ENCODE data around the gene B4GALT3.

Gene B4GALT3

DNA sequence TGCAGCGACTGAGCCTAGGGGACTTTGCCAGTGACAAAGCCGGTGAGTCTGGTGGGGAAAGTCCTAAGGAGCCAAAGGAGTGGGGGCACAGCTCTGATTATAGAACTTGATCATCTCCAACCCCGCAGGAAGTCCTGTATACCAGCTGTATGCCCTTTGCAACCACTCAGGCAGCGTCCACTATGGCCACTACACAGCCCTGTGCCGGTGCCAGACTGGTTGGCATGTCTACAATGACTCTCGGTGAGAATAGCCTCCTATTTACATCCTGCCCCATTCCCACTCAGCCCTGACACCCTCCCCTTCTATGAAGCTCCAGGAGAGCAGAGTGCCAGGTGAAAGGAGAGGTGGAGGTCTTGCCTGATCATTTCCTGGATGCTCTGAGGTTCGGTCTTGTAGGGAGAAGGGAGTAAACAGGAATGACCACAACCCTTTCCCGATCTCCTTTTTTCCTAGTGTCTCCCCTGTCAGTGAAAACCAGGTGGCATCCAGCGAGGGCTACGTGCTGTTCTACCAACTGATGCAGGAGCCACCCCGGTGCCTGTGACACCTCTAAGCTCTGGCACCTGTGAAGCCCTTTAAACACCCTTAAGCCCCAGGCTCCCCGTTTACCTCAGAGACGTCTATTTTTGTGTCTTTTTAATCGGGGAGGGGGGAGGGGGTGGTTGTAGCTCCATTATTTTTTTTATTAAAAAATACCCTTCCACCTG lies 12.3 kb downstream of the B4GALT3 start:
- in situ Hi-C loops (cut with MboI; ENCODE audit: low sequenced_read_pairs): no loop called here

DNA sequence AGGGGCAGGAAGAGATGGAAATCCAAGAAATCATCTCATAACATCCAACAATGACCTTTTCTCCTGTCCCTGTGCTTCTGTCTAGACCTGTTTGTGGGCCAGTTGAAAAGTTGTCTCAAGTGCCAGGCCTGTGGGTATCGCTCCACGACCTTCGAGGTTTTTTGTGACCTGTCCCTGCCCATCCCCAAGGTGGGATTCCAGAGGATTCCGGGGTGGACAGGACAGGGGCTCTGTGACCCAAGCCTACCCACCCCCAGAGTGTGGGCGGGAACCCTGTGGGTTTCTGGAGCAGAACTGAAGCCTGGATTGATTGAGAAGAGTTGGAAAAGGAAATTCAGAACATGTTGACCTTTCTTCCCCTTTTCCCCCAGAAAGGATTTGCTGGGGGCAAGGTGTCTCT lies 13.5 kb downstream of the B4GALT3 start:
- in situ Hi-C loops (cut with MboI; ENCODE audit: low sequenced_read_pairs): no loop called here

DNA sequence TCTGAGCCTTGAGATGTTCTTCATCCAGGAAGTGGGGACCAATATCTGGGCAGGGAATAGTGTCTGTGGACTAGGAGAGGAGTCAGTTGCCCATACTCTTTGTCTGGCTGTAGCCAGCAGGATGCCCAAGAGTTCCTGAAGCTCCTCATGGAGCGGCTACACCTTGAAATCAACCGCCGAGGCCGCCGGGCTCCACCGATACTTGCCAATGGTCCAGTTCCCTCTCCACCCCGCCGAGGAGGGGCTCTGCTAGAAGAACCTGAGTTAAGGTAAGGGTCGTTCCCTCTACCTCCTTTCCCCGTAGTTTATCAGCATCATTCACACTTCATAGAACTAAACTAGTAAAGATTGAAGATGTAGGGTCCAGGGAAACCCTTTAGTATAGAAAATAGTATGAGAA lies 14.5 kb downstream of the B4GALT3 start:
- in situ Hi-C loops (cut with MboI; ENCODE audit: low sequenced_read_pairs): no loop called here

DNA sequence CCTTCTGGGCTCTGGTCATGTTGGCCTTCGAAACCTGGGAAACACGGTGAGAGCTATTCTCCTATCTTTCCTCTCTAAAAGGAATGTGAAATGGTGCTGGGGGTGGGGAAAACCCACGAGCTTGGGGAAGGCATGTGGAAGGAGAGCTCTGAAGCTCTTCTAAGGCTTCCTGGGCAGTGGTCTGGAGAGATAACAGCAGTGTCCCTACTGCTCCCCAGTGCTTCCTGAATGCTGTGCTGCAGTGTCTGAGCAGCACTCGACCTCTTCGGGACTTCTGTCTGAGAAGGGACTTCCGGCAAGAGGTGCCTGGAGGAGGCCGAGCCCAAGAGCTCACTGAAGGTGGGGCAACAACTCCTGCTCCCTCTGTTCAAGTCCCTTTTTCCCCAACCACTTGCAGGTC lies 15.3 kb downstream of the B4GALT3 start:
- in situ Hi-C loops (cut with MboI; ENCODE audit: low sequenced_read_pairs): no loop called here

DNA sequence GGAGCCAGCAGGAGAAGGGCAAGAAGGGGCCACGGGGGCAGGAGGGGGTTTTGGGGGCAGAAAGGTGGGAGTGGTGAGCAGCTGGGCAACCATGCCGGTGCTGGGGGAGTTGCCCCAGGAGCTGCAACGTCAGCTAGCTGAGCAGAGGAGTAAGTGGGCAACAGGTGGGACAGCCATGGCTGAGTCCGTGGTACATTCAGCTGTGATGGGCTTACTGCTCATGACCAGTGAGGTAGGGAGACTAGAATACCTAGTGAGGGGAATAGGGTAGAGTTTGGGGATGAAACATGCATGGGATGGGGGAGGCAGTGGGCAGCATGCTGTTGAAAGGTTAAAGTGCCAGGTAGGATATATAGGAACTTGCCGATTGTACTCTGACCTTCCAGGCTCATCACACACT lies 15.7 kb downstream of the B4GALT3 start:
- in situ Hi-C loops (cut with MboI; ENCODE audit: low sequenced_read_pairs): no loop called here

DNA sequence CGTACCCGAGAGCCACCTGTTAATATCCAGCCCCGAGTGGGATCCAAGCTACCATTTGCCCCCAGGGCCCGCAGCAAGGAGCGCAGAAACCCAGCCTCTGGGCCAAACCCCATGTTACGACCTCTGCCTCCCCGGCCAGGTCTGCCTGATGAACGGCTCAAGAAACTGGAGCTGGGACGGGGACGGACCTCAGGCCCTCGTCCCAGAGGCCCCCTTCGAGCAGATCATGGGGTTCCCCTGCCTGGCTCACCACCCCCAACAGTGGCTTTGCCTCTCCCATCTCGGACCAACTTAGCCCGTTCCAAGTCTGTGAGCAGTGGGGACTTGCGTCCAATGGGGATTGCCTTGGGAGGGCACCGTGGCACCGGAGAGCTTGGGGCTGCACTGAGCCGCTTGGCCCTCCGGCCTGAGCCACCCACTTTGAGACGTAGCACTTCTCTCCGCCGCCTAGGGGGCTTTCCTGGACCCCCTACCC lies 16.6 kb downstream of the B4GALT3 start:
- in situ Hi-C loops (cut with MboI; ENCODE audit: low sequenced_read_pairs): no loop called here

DNA sequence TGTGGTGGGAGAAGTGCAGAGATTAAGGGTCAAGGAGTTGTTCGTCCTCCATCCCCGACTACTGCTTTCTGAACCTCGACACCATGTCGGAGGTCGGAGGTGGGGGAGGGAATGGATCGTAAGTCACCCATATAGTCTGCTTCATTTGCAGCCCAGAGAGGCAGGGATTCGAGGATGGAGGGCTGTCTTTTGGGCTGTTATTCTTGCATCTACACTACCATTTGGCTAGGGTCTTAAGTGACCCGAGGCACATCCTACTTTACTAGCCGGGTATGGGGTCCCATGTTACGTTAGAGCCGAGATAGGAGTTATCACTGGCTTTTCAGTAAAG lies 17.4 kb downstream of the B4GALT3 start:
- in situ Hi-C loops (cut with MboI; ENCODE audit: low sequenced_read_pairs): no loop called here

DNA sequence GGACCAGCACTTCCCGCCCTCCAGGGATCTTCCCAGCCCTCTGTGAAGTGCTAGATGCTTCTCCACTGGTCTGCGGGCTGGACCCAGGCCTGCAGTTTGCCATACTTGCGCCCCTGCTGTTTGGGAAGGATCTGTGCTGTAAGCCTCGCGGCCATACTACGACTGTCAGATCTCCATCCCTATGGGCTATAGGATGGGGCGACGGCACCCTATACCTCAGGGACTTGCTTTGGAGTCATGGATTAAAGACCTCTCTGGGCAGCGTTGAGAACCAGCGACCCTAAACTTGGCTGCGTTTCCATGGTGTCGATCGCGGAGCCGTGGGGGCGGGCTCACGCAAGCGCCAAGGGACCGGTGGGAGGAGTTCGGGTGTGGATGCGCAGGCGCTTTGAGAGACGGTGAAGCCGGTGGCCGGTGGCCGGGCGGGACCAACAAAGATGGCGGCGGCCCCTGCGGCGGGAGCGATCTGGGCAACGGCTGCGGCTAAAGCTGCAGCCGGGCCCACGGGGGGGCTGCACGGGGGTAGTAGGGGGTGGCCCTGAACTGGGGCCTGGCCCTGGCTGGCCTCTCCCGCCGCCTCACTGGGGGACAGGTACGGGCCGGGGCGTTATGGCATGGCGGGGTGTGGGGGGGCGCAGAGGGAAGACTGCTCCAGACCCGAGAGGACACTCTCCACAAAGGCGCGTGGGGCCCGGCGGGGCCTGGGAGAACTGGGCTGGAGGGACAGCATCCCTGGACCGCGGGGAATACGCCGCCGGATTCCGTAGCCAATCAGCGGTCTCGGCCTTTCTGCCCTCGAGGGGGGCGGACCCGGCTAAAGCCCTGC lies 18.0 kb downstream of the B4GALT3 start, which contains the start of gene USP21:
USP21 (plus strand) TSS at position 414 of the 826 bp plus-strand sequence. CDS start 1,141 bp downstream, outside the sequence.
- in situ Hi-C loops (cut with MboI; ENCODE audit: low sequenced_read_pairs): no loop called here

DNA sequence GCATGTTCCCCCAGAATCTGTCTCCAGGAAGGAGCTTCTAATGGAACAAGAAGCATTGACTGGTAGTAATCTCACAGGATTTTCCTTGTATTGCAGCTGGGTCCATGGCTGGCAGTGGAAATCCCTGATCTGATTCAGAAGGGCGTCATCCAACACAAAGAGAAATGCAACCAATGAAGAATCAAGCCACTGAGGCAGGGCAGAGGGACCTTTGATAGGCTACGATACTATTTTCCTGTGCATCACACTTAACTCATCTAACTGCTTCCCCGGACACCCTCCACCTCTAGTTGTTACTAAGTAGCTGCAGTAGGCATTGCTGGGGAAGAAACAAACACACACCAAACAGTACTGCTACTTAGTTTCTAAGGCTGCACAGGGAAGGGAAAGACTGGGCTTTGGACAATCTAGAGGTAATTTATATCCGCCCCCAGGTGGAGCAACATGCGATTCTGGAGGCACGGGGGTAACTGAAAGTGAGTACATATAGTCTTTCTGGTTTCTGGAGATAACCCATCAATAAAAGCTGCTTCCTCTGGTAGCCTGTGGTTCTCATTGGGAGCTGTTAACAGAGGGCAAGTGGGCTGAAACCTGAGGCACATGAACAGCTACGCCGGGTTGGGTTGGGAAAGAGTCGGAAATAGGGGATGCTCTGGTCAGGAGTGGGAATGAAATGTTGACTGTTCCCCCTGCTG lies 18.8 kb downstream of the B4GALT3 start:
- in situ Hi-C loops (cut with MboI; ENCODE audit: low sequenced_read_pairs): no loop called here

DNA sequence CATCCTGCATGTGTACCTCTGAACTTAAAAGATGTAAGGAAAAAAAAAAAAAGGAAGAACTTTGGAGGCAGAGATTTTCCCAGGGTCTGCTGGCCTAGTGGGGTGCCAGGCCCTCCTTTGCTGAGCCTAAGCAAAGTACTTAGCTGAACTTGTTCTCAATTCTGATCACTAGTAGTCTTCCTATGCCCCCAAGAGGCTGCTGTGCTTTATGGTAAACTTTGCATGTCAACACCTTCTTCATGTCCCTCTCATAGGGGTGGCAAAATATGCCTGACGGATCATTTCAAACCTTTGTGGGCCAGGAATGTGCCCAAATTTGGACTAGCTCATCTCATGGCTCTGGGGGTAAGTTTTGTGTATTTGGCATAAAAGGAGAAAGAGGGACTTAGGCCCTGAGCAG lies 19.4 kb downstream of the B4GALT3 start:
- in situ Hi-C loops (cut with MboI; ENCODE audit: low sequenced_read_pairs): no loop called here

DNA sequence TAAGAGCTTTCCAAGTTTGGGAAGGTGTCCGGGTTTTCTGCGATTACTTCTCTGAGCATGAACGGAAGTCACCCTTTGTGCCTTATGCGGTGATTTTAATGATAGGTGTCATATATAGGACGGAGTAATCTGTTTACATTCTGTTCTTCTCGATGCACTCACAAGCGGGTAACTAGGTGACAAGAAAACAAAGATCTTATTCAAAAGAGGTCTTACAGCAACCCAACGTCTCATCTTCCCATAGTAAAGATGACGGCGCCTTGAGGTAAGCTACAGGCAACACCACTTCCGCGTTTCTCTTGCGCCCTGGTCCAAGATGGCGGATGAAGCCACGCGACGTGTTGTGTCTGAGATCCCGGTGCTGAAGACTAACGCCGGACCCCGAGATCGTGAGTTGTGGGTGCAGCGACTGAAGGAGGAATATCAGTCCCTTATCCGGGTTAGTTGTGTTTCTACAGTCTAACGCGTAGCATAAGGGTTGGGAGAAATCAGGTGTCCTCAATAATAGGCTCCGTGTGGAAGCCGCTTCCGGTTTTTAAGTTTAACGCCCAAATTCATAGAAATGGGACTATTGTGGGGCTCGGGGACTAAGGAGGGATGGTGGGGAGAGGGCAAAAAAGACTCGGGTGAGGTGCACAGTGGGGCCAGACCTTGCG lies 23.5 kb downstream of the B4GALT3 start, which contains the start of gene UFC1:
UFC1 (plus strand) TSS at position 297 of the 656 bp plus-strand sequence; CDS start at position 317, 20 bp downstream.
- in situ Hi-C loops (cut with MboI; ENCODE audit: low sequenced_read_pairs): no loop called here

DNA sequence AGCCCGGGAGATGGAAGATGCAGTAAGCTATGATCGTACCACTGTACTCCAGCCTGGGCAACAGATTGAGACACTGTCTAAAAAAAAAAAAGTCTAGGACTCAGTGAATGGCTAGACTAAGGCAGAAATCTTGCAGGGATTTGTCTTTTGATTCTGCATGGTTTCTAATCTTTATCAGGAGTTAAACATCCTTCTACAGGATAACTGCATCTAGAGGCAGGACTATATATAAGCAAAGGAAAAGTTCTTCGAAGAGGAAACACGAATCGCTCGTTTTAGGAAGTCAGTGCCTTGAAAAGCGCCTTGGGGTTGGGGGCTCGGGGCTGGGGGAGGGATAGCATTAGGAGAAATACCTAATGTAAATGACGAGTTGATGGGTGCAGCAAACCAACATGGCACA lies 24.1 kb downstream of the B4GALT3 start:
- in situ Hi-C loops (cut with MboI; ENCODE audit: low sequenced_read_pairs): no loop called here

DNA sequence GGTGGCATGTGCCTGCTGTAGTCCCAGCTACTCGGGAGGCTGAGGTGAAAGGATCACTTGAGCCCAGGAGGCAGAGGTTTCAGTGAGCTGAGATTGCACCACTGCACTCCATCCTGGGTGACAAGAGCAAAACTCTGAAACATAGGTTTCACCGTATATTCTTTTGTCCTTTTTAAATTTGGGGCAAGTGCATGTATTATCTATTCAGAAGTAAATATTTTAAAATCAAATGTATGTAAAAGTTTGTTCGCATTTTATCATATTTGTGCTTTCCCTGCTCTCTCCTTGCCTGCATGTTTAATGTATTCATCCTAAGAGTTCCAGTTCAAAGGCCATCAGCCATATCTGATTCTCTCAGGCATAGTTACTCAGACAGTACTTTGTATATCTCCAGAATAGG lies 31.5 kb downstream of the B4GALT3 start:
- in situ Hi-C loops (cut with MboI; ENCODE audit: low sequenced_read_pairs): no loop called here

DNA sequence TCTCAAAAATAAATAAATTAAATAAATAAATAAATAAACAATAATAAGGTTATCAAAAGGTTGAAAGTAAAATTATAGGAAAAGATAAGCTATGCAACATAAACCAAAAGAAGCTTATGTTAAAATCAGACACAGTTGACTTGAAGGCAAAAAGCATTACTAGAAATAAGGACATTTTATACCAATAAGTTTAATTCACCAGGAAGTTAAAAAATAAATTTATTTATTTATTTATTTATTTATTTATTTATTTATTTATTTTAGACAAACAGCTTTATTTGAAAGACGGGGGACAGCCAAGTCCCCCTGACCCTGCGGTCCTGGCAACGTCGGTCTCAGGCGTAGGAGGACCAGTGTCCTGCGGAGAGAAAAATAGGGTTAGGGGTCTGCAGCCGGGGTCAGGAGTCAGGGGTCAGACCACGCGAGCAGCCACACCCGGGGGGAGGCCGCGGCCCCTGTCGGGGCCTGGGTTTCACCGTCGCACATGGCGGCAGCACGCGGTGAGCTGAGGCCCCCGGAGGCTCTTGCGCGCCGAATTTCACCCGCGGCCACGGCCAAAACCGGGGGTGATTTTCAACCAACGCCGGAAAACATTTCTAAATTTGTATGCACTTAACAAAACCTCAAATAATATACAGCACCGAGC lies 36.4 kb downstream of the B4GALT3 start:
- in situ Hi-C loops (cut with MboI; ENCODE audit: low sequenced_read_pairs): no loop called here

DNA sequence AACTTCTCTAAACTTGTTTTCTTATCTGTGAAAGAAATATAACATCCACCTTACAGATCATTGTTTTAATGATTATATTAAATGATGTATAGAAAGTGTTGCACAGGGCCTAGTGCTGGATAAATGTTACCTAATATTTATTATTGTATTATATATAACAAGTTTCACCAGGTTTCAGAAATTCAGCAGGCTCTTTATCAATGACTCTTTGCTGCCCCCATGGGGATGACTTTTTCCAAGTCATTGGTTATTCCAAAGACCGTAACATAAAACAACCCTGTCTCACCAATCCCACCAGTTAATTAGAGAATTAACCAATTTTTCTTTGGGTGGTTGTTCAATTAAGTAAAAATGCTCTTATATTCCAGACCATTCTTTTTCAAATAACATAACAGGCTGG lies 37.5 kb downstream of the B4GALT3 start:
- in situ Hi-C loops (cut with MboI; ENCODE audit: low sequenced_read_pairs): no loop called here

DNA sequence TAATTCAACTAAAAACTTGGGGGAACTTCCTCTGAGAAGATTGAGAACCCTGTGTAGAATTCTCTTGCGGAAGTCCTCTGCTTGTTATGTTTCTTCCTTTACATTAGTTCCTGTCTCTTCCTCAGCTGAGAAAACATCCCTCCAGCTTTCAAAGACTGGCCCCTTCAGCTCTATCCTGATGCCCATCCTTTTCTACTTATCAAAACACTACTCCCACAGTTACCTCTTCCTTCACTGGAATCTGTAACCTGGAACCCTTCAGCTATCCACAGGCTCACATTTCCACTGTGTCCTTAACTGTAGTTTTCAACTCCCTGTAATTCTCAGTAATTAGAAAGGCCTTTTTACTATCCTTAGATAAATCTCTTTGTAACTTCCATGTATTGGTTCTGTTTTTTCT lies 38.9 kb downstream of the B4GALT3 start:
- in situ Hi-C loops (cut with MboI; ENCODE audit: low sequenced_read_pairs): no loop called here

DNA sequence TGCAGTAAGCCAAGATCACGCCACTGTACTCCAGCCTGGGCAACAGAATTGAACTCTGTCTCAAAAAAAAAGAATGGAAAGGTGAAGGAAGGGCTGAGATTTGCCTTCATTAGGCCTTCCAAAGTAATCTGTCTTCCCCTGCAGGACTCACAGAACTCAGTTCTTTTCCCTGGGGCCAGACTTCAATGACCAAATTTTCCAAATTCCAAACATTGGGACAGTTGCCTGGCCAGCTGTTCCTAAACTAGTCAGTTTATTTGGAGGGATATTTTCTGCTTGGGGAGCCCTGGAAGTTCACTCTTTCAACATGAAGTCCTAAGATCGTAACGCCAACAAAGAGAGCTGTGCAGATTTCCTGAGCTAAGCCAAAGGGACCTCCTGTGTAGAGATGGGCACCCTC lies 39.4 kb downstream of the B4GALT3 start:
- in situ Hi-C loops (cut with MboI; ENCODE audit: low sequenced_read_pairs): no loop called here

DNA sequence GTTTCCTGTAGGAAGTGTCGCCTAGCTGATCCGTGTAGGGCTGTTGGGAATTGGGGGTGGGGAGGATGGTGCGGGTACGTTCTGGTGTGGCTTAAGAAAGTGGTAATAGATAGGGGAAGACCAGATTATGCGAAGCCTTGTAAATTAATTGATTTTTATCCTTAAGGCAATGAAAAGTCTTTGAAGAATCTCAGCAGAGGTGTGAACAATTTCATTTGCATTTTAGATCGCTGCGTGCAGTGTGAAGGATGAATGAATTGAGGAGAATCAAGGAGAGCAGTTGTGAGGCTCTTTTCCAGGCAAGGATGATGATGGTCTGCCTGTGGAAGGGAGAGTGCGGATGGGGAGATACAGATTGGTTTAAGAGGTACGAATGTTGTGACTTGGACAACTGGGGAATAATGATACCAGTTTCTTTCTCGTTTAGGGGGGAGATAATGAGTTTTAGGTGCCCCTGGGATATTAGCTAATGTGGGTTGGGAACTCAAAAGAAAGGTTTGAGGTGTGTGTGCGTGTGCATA lies 44.0 kb downstream of the B4GALT3 start:
- in situ Hi-C loops (cut with MboI; ENCODE audit: low sequenced_read_pairs): no loop called here

DNA sequence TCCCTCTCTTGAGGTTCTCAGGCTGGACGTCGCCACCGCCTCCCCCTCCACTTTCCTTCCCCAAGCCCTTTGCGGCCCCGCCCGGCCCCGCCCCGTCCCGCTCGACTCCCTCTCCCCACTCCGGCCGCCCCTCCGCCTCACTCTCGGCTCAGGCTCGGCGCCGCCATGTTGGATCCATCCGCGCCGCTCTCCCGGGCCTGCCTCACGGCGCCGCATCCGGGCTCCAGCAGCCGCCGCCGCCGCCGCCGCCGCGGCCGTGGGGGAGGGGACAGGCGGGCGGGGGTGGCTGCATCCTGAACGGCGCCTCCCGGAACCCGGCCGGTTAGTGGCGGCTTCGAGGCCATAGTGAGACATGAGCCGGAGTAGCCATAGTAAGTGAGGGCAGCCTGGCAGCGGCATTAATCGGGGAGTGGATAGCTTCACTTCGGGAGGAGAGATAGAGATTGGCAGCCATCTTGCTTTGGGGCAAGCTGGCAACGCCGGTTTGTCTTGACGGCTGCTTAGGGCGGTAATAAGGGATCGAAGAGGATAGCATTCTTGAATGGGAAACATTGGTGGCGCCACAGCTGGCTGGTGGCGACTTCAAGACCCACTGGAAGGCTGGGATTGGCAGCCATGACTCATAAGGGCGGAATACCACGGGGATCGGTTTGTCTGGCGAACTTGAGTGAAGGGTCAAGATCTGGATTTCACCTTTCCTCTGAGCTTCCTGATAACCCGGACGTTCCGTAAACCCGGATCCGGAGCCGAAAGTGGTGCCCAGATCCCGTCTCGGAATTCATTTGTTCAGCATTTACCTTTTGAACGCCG lies 44.7 kb downstream of the B4GALT3 start, which contains the start of gene DEDD:
DEDD (minus strand) TSS at position 258 of the 810 bp plus-strand sequence. CDS start 8,205 bp downstream, outside the sequence.
- in situ Hi-C loops (cut with MboI; ENCODE audit: low sequenced_read_pairs): no loop called here

Data from hTERT RPE-1 (cell line).